Fibroblast of pulmonary artery (primary cell): ENCODE results near the gene FAM53B.
"Not testable (repeated sequence)": the region's sequence is repeated elsewhere in the genome, so short reads cannot be mapped to it uniquely, and the experiment has no call there.

Experiments
- DNase-seq: peaks from one replicate; pipeline ENCODE4 v3.0.0-alpha.2; 2010; ENCODE audit warnings: low read depth
- H3K4me3 ChIP-seq: replicated peaks from 2 replicates; pipeline ENCODE4 v1.5.1; 2011; ENCODE audit warnings: low read depth, mild to moderate bottlenecking, control low read depth, low read length, moderate library complexity
- CTCF ChIP-seq: IDR thresholded peaks from 2 replicates; pipeline ENCODE4 v1.5.1; 2011; ENCODE audit warnings: mild to moderate bottlenecking, control low read depth, low read length, inconsistent platforms; ENCODE audit errors: missing control alignments

FAM53B gene

GRCh38 chr10:124748166-124748565, 4.0 kb upstream of the FAM53B start:
- DNase-seq: no peak
- no peak for TF ChIP-seq CTCF

GRCh38 chr10:124747745-124748144, 3.6 kb upstream of the FAM53B start:
- DNase-seq: no peak
- no peak for TF ChIP-seq CTCF
- H3K4me3 ChIP-seq: no peak overlapping the region

More at GRCh38 chr10:124748166-124748565, 4.0 kb upstream of the FAM53B start:
- H3K4me3 ChIP-seq: no peak overlapping the region

GRCh38 chr10:124746992-124747391, 2.8 kb upstream of the FAM53B start:
- no peak overlapping the region for H3K4me3 ChIP-seq
- TF ChIP-seq CTCF: no peak
- no peak for DNase-seq

- not testable (repeated sequence) for DNase-seq, H3K4me3 ChIP-seq
Observed at GRCh38 chr10:124746447-124746846, 2.3 kb upstream of the FAM53B start.

- peak; percentile 79 for DNase-seq
- TF ChIP-seq CTCF: peak; percentile 40
- H3K4me3 ChIP-seq: no peak overlapping the region
Observed at GRCh38 chr10:124745673-124746072, 1.5 kb upstream of the FAM53B start.

- no peak for DNase-seq
- no peak overlapping the region for H3K4me3 ChIP-seq
- TF ChIP-seq CTCF: no peak
Observed at GRCh38 chr10:124745252-124745651, 1.1 kb upstream of the FAM53B start.

- no peak for DNase-seq
- H3K4me3 ChIP-seq: peak overlapping the region; percentile 69
- no peak for TF ChIP-seq CTCF
Observed at GRCh38 chr10:124743191-124744101, 732 bp downstream of the FAM53B start.
